Measurements from ENCODE around the gene NCOA7.

- TF ChIP-seq CTCF (IDR thresholded peaks at IDR 0.05): no peak
- TF ChIP-seq POLR2A (IDR thresholded peaks at IDR 0.05): no peak
These were observed 140.1 kb downstream of the NCOA7 start for GRCh38 chr6:125930765-125931418.

Data from upper lobe of left lung (tissue), 4 donors.